Prostate gland (tissue), 2 donors: ENCODE results near the gene COMMD9. TPM values are rescaled to one million over a fixed set of nuclear protein-coding genes. Genes with fewer than 3 reads are reported as not detected.

Source experiments
- DNase-seq: peaks from one replicate; pipeline ENCODE4 v3.0.0-alpha.2; 2019; ENCODE audit warnings: low spot score
- H3K27ac ChIP-seq, 2 donors: fragments of 200-600 bp; sonication (generic); 2 replicates each; pipeline ENCODE4 v1.5.1; 2017 to 2019
- H3K27me3 ChIP-seq: fragments of 200-600 bp; sonication (generic); replicated peaks from 2 replicates; pipeline ENCODE4 v1.5.1; 2019; ENCODE audit not compliant: insufficient read depth
- H3K36me3 ChIP-seq, 2 donors: fragments of 200-600 bp; sonication (generic); 1 replicate in 1 of 2; 2 replicates in 1 of 2; pipeline versions ENCODE4 v1.5.1 to v1.8.1; 2017 to 2019
- H3K4me1 ChIP-seq: fragments of 200-600 bp; sonication (generic); replicated peaks from 2 replicates; pipeline ENCODE4 v1.5.1; 2019
- H3K4me3 ChIP-seq, 2 donors: fragments of 200-600 bp; sonication (generic); 2 replicates each; pipeline ENCODE4 v1.5.1; 2017 to 2019
- H3K9me3 ChIP-seq: fragments of 200-600 bp; sonication (generic); 2 replicates; pipeline ENCODE4 v1.5.1; 2017
- POLR2A ChIP-seq: fragments of 450-650 bp; IDR thresholded peaks from one replicate; pipeline ENCODE4 v1.6.1; 2016; ENCODE audit warnings: antibody characterized with exemption, mild to moderate bottlenecking
- POLR2AphosphoS5 ChIP-seq: sonication (generic); formaldehyde crosslinking; IDR thresholded peaks from one replicate; pipeline ENCODE4 v1.6.1; 2017; ENCODE audit warnings: antibody characterized with exemption
- WGBS: methylation state at CpG from one replicate; pipeline ENCODE4 v1.1.5; 2018; 5-methylcytosine and 5-hydroxymethylcytosine counted together
- intact Hi-C: fragments of 100-400 bp; cut with DNase I; formaldehyde crosslinking; loops from one replicate; pipeline ENCODE4 v1.14.2; 2022
- total RNA-seq, 2 donors: library from RNA; depleted of rRNA; stranded (reverse); fragments of >200 nt; gene quantifications; one replicate each; pipeline ENCODE4 v1.1.0, GENCODE V29; 2016
- TF ChIP-seq, protein P1 (sequence below), 4 experiments: fragments of 200-600 bp in 2 of 4; fragments of 450-650 bp in 2 of 4; sonication (generic) in 2 of 4; IDR thresholded peaks; 1 replicate in 3 of 4; 2 replicates in 1 of 4; pipeline ENCODE4 v1.5.1; 2016 to 2019; ENCODE audit warnings: antibody characterized with exemption in 4 of 4, mild to moderate bottlenecking in 2 of 4, moderate library complexity in 2 of 4

COMMD9 gene
- total RNA-seq, 2 donors from 2014 or later: 34.3 to 40.4 TPM

DNA sequence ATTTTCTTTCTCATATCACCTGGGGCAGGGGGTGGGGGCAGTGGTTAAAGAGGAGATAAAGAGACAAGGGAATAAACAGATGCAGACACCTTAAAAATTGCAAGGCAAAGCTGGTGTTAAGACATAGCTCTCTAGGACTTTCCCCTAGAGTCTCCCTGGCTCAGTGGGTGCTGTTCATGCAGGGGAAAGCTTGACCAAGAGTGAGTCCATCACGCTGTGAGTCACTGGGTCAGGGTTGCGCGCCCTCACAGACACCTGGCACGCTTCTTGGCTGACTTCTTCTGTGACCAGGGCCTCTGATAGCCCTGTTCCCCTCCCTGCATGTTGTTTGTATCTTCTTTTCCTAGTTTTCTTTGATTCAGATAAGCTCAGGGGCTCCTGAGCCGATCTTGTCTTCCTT, 31.9 kb downstream of the COMMD9 start:
- no peak overlapping the region for H3K4me3 ChIP-seq
- WGBS: 66% methylated on average over 5 of the region's 5 CpGs
- TF ChIP-seq, protein P1, sequence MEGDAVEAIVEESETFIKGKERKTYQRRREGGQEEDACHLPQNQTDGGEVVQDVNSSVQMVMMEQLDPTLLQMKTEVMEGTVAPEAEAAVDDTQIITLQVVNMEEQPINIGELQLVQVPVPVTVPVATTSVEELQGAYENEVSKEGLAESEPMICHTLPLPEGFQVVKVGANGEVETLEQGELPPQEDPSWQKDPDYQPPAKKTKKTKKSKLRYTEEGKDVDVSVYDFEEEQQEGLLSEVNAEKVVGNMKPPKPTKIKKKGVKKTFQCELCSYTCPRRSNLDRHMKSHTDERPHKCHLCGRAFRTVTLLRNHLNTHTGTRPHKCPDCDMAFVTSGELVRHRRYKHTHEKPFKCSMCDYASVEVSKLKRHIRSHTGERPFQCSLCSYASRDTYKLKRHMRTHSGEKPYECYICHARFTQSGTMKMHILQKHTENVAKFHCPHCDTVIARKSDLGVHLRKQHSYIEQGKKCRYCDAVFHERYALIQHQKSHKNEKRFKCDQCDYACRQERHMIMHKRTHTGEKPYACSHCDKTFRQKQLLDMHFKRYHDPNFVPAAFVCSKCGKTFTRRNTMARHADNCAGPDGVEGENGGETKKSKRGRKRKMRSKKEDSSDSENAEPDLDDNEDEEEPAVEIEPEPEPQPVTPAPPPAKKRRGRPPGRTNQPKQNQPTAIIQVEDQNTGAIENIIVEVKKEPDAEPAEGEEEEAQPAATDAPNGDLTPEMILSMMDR (IDR thresholded peaks at IDR 0.05): no peak
- TF ChIP-seq POLR2A (no peak), POLR2AphosphoS5 (no peak)

GRCh38 chr11:36254713-36255112, 34.5 kb downstream of the COMMD9 start:
- Histone ChIP-seq H3K27me3 (no peaks in the 10 kb centered on the region), H3K4me1 (no peaks in the 10 kb centered on the region), H3K9me3 (no peaks in the 10 kb centered on the region), H3K4me3 (no peak overlapping the region), H3K27ac (no peak overlapping the region), H3K36me3 (no peaks in the 10 kb centered on the region)
- intact Hi-C loops: loop anchor here (5.0 kb wide), 2 partner anchors 122 to 217 kb away; no protein-coding TSS in a partner anchor
- no peak for DNase-seq
- 88% methylated on average over 1 of the region's 1 CpG for WGBS
- TF ChIP-seq POLR2A (no peak), POLR2AphosphoS5 (no peak)
- TF ChIP-seq, protein P1 (IDR thresholded peaks at IDR 0.05): no peak

More for the DNA sequence above, 31.9 kb downstream of the COMMD9 start:
- Histone ChIP-seq H3K36me3 (no peaks in the 10 kb centered on the region), H3K4me1 (no peaks in the 10 kb centered on the region), H3K27me3 (no peaks in the 10 kb centered on the region), H3K27ac (no peak overlapping the region), H3K9me3 (no peaks in the 10 kb centered on the region)
- DNase-seq: no peak
- intact Hi-C loops: loop anchor here (5.0 kb wide), 2 partner anchors 125 to 220 kb away; no protein-coding TSS in a partner anchor

DNA sequence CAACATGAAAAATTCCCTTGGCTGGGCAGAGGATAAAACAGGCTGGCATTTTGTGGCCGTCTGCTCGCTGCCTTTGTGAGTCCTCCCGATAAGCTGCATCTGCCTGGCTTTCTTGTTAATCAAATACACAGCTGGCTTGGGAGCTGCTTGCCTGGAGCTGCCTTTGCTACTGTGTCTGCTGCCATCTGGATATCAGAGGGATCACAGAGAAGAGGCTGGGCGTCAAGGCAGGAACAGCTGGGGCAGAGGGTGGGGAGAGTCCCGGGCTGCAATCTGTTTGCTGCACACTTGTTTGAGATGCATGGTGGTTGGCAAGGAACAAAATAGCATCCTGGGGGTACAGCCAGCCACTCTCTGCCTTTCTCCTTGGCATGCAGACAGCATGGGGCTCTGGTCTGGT, 36.0 kb downstream of the COMMD9 start:
- Histone ChIP-seq H3K9me3 (no peaks in the 10 kb centered on the region), H3K27me3 (no peaks in the 10 kb centered on the region), H3K4me1 (no peaks in the 10 kb centered on the region), H3K4me3 (no peak overlapping the region), H3K36me3 (no peaks in the 10 kb centered on the region), H3K27ac (no peak overlapping the region)
- no peak for DNase-seq
- intact Hi-C loops: no loop called here
- TF ChIP-seq POLR2A: no peak
- TF ChIP-seq, protein P1 (IDR thresholded peaks at IDR 0.05): no peak
- TF ChIP-seq POLR2AphosphoS5: no peak
- WGBS: 41% methylated on average over 5 of the region's 5 CpGs

DNA sequence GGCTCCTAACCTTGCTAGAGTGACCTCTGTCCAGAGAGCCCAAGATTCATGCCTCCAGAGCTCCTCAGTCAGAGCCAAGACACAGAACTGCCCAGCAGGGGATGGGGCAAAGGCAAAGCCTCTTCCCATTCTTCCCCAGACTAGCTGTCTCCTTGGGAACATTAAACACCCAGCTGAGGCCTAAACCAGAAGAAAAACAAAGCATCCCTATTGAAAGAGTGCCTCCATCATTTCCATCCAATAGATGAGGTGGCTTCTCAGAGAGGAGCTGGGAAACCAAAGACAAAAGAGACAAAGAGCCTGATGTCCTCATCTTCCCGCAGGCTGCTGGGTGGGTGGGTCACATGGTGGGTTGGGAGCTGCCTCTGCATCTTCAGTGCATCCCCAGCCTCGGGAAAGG, 37.4 kb downstream of the COMMD9 start:
- no peaks in the 10 kb centered on the region for H3K27me3 ChIP-seq
- DNase-seq: no peak
- no peak overlapping the region for H3K4me3 ChIP-seq
- intact Hi-C loops: no loop called here
- no peaks in the 10 kb centered on the region for H3K9me3 ChIP-seq
- WGBS: 88% methylated on average over 2 of the region's 2 CpGs
- no peaks in the 10 kb centered on the region for H3K36me3 ChIP-seq
- TF ChIP-seq, protein P1 (IDR thresholded peaks at IDR 0.05): no peak
- TF ChIP-seq POLR2A: no peak
- no peak for TF ChIP-seq POLR2AphosphoS5
- no peak overlapping the region for H3K27ac ChIP-seq
- no peaks in the 10 kb centered on the region for H3K4me1 ChIP-seq

DNA sequence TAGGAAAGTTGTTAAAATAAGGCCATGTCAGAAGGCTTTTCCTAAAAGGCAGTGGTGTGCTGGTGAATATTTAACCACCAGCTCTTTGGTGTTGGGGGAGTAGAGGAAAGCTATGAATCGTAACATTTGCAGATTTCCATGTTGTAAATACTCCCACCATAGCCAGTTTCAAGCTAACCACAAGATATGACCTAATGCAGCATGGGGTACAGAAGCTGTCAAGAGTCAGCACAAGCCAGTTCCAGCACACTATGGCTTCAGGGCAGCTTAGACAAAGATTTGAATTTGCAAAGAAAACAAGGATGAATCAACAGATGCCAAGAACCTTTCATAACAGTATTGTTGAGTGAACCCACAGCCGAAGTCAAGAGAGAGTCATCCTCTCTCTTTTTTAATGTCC, 40.0 kb downstream of the COMMD9 start:
- 59% methylated on average over 2 of the region's 2 CpGs for WGBS
- no peak overlapping the region for H3K27ac ChIP-seq

More for the DNA sequence above, 40.0 kb downstream of the COMMD9 start:
- TF ChIP-seq POLR2A (no peak), POLR2AphosphoS5 (no peak)
- TF ChIP-seq, protein P1 (IDR thresholded peaks at IDR 0.05): no peak
- Histone ChIP-seq H3K27me3 (no peaks in the 10 kb centered on the region), H3K4me3 (no peak overlapping the region), H3K36me3 (no peaks in the 10 kb centered on the region), H3K9me3 (no peaks in the 10 kb centered on the region), H3K4me1 (no peaks in the 10 kb centered on the region)
- intact Hi-C loops: no loop called here
- DNase-seq: no peak
